Heart left ventricle (tissue), 16 donors: ENCODE measurements around the gene GGNBP2. TPM values are rescaled to one million over a fixed set of nuclear protein-coding genes. Genes with fewer than 3 reads are reported as not detected.

Source experiments
- ATAC-seq, 4 donors: fragments of 200-7000 bp; cut with Tn5 transposase; one replicate each; pipeline ENCODE4 v1.9.1; 2020 to 2022; ENCODE audit warnings: moderate library complexity in 4 of 4, mild to moderate bottlenecking in 3 of 4, moderate number of reproducible peaks in 1 of 4
- DNase-seq, 5 donors: peaks; one replicate each; pipeline ENCODE4 v3.0.0-alpha.2; 2020
- H3K27ac ChIP-seq, 12 donors: fragments of 200-600 bp; sonication (generic) in 4 of 12; one replicate each; pipeline versions ENCODE4 v1.5.0 to v1.8.0; 2016 to 2022; ENCODE audit warnings: mild to moderate bottlenecking in 2 of 12
- H3K27me3 ChIP-seq, 9 donors: fragments of 200-600 bp; sonication (generic) in 2 of 9; one replicate each; pipeline versions ENCODE4 v1.5.1 to v1.8.0; 2016 to 2022; ENCODE audit warnings: mild to moderate bottlenecking in 3 of 9
- H3K36me3 ChIP-seq, 9 donors: fragments of 200-600 bp; sonication (generic) in 2 of 9; one replicate each; pipeline versions ENCODE4 v1.5.0 to v1.8.0; 2018 to 2022; ENCODE audit warnings: mild to moderate bottlenecking in 2 of 9
- H3K4me1 ChIP-seq, 12 donors: fragments of 200-600 bp; sonication (generic) in 4 of 12; one replicate each; pipeline versions ENCODE4 v1.5.0 to v1.8.0; 2016 to 2022; ENCODE audit warnings: mild to moderate bottlenecking in 3 of 12
- H3K4me3 ChIP-seq, 12 donors: fragments of 200-600 bp; sonication (generic) in 4 of 12; one replicate each; pipeline versions ENCODE4 v1.5.0 to v1.8.0; 2017 to 2022; ENCODE audit warnings: mild to moderate bottlenecking in 9 of 12, moderate library complexity in 4 of 12
- H3K9me3 ChIP-seq, 12 donors: fragments of 200-600 bp; sonication (generic) in 4 of 12; one replicate each; pipeline versions ENCODE4 v1.5.0 to v1.8.0; 2016 to 2022; ENCODE audit warnings: mild to moderate bottlenecking in 1 of 12
- POLR2A ChIP-seq, 2 donors: fragments of 450-650 bp; IDR thresholded peaks; one replicate each; pipeline ENCODE4 v1.6.1; 2017; ENCODE audit warnings: antibody characterized with exemption in 2 of 2, mild to moderate bottlenecking in 2 of 2, moderate library complexity in 2 of 2
- WGBS, 4 donors: extraction: QIAGEN DNeasy Blood & Tissue Kit in 2 of 4; methylation state at CpG; one replicate each; pipeline versions ENCODE4 v1.1.5 to v1.1.7; 2013 to 2018; 5-methylcytosine and 5-hydroxymethylcytosine counted together
- intact Hi-C, 10 donors: fragments of 100-400 bp; cut with DNase I; formaldehyde crosslinking; loops; one replicate each; pipeline versions ENCODE4 v1.11.1 to v1.14.2; 2022
- polyA plus RNA-seq, 2 donors: library from polyadenylated mRNA; stranded (reverse); fragments of 200-250 nt; gene quantifications; one replicate each; pipeline ENCODE4 v1.2.3, GENCODE V29; 2013
- total RNA-seq, 9 donors: library from RNA; depleted of rRNA in 2 of 9; stranded (reverse); fragments of >200 nt in 2 of 9; fragmentation: NEBNext Ultra II Directional in 3 of 9; extraction: Animal tissue kit (Norgen Biotek cat#: 25700) in 3 of 9; gene quantifications; one replicate each; pipeline versions ENCODE4 v1.1.0 to v1.2.4, GENCODE V29; 2016 to 2023
- TF ChIP-seq, protein P1 (sequence below), 12 donors: fragments of 200-600 bp; sonication (generic) in 4 of 12; IDR thresholded peaks; one replicate each; pipeline versions ENCODE4 v1.5.0 to v1.8.0; 2018 to 2022; ENCODE audit warnings: antibody characterized with exemption in 12 of 12, mild to moderate bottlenecking in 5 of 12
- donor health status: ischemic (EF 13 %, LVEDD 7.1; RV severe dilation, severe dysfunction).
- donor health status: healthy with polysubstance abuse.
- donor health status: DM: no; HTN: yes; CAD: no.
- donor health status: DM: no; HTN: no; CAD: no.
- donor health status: ischemic (EF 25% LVEDD 6.9; RV normal size, moderate dysfunction).
- donor health status: ischemic (EF 25% LVEDD 5.7; RV mildly dilated, moderate dysfunction).
- donor health status: healthy.
- donor health status: DM: yes; HTN: yes; CAD: no.
- donor health status: ischemic (EF 35%, LVEDD 5.7; RV mildly dilated, moderate dysfunction).
- donor health status: nonischemic (EF 11% LVEDD 7.7; RV severe dilation, severe dysfunction).
- donor health status: DM: yes; HTN: yes; CAD: no.
- donor health status: PGD.
- donor health status: ischemic (EF 29% LVEDD 5.4; RV normal size, mild dysfunction).
- donor health status: nonischemic (EF 23%, LVEDD 6.1; RV moderate dilation, normal function).

GGNBP2 gene
- total and polyA plus RNA-seq, 11 donors, result 27.4 to 62.9 (median 40.5) TPM

DNA sequence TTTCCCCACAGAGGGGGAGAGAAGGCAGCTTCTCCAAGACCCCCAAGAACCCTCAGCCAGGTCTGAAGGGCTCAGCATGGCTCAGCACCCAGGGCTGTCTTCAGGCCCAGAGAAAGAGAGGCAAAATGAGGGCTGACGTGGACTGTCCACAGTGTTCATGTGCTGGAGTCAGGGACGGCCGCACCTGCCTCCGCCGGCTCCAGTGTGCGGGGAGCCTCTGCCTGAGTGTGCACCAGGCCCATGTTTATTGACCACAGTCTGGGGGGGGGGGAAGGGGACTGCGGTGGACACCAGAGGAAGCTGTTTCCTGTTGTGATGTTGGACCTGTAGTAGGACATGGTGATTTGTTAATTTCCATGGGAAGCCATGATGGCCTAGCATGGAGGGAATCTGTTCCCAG lies 63.6 kb downstream of the GGNBP2 start:
- intact Hi-C loops, result loop anchor here in 1 of 10 donors (10.0 kb wide), 1 partner anchor 797 kb away; the partner anchor contains the start of genes ACACA and TADA2A
- peaks cover 0 to under 1% (median 0%) of the 10 kb centered on the region in 9 donors for H3K27me3 ChIP-seq
- TF ChIP-seq, protein P1, sequence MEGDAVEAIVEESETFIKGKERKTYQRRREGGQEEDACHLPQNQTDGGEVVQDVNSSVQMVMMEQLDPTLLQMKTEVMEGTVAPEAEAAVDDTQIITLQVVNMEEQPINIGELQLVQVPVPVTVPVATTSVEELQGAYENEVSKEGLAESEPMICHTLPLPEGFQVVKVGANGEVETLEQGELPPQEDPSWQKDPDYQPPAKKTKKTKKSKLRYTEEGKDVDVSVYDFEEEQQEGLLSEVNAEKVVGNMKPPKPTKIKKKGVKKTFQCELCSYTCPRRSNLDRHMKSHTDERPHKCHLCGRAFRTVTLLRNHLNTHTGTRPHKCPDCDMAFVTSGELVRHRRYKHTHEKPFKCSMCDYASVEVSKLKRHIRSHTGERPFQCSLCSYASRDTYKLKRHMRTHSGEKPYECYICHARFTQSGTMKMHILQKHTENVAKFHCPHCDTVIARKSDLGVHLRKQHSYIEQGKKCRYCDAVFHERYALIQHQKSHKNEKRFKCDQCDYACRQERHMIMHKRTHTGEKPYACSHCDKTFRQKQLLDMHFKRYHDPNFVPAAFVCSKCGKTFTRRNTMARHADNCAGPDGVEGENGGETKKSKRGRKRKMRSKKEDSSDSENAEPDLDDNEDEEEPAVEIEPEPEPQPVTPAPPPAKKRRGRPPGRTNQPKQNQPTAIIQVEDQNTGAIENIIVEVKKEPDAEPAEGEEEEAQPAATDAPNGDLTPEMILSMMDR (IDR thresholded peaks at IDR 0.05), result no peak
- TF ChIP-seq POLR2A (IDR thresholded peaks at IDR 0.05), result no peak
- no peak for DNase-seq
- peak in 1 of 4 donors; percentile 13 for ATAC-seq
- 85 to 94% (median 90%) methylated on average over 6 to 7 of the region's 7 CpGs for WGBS, 4 donors
- no peak overlapping the region for H3K27ac ChIP-seq
- H3K36me3 ChIP-seq, result no peaks in the 10 kb centered on the region
- H3K9me3 ChIP-seq, result no peaks in the 10 kb centered on the region
- peaks cover 0 to 18% (median under 1%) of the 10 kb centered on the region in 12 donors for H3K4me1 ChIP-seq
- H3K4me3 ChIP-seq, result no peak overlapping the region

DNA sequence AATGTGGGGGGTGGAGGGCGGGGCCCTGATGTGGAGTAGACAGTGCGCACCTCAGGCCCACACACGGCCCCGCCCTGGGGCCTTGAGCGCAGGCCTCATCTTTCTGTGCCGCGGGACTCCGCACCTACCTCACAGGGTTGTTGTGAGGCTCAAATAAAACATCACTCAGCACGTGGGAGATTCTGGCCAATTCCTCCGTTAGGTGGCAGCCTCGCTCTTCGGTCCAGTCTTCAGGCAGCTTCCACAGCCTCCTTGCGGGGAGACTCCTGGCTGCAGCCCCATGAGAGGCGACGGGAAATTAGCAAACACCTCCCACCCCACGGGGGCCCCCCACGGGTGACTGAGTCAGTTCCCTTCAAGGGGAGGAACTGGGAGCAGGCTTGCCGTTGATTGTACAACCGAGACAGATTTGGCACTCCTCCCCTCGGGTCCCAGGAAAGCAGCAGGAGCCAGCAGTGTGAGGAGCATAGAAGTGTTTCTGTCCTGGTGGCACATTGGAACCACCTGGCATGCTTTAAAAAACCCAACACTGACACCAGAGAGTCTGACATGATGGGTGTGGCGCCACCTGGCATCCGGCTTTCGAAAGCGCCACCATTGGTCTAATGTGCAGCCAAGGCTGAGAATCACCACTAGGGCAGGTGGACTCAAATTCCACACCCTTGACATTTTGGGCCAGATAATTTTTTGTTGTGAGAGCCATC lies 64.2 kb downstream of the GGNBP2 start:
- DNase-seq, result peak in 4 of 5 donors; percentile 20 to 55 (median 42)
- Histone ChIP-seq H3K9me3 (no peaks in the 10 kb centered on the region), H3K4me1 (peaks cover 0 to 12% (median 0%) of the 10 kb centered on the region in 12 donors), H3K27me3 (peaks cover 0 to 7% (median 0%) of the 10 kb centered on the region in 9 donors), H3K4me3 (no peak overlapping the region), H3K36me3 (no peaks in the 10 kb centered on the region), H3K27ac (no peak overlapping the region)
- TF ChIP-seq, protein P1 (IDR thresholded peaks at IDR 0.05), result peak in 10 of 12 donors; percentile 12 to 49 (median 35)
- no peak for TF ChIP-seq POLR2A (IDR thresholded peaks at IDR 0.05)
- ATAC-seq, result peak in 3 of 4 donors; percentile 54 to 76 (median 73)
- WGBS, 4 donors, result 32 to 56% (median 44%) methylated on average over 16 to 24 of the region's 24 CpGs
- intact Hi-C loops, result loop anchor here in 1 of 10 donors (10.0 kb wide), 1 partner anchor 796 kb away; the partner anchor contains the start of genes ACACA and TADA2A

DNA sequence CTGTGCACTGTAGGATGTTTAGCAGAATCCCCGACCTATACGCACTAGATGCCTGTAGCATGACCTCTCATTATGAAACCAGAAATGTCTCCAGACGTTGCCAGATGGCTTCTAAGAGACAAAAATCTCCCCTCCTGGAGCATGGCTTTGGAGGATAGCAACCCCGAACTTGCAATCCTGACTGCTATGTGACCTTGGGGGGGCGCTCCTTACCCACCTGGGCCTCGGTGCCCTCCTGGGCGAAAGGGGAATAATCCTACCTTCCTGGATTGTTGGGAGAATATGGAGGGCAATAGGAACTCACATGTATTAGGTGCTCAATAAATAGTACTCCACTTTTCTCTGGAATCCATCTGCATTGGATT lies 64.8 kb downstream of the GGNBP2 start:
- H3K27me3 ChIP-seq, result peaks cover 0 to 13% (median 0%) of the 10 kb centered on the region in 9 donors
- ATAC-seq (no peak), DNase-seq (no peak)
- no peaks in the 10 kb centered on the region for H3K36me3 ChIP-seq
- TF ChIP-seq, protein P1 (IDR thresholded peaks at IDR 0.05), result no peak
- TF ChIP-seq POLR2A (IDR thresholded peaks at IDR 0.05), result no peak
- intact Hi-C loops, result loop anchor here in 1 of 10 donors (10.0 kb wide), 1 partner anchor 795 kb away; the partner anchor contains the start of genes ACACA and TADA2A
- H3K27ac ChIP-seq, result no peak overlapping the region
- H3K4me1 ChIP-seq, result peaks cover 0 to 10% (median 0%) of the 10 kb centered on the region in 12 donors
- WGBS, 4 donors, result 76 to 89% (median 82%) methylated on average over 5 to 7 of the region's 7 CpGs
- H3K4me3 ChIP-seq, result no peak overlapping the region
- H3K9me3 ChIP-seq, result no peaks in the 10 kb centered on the region

DNA sequence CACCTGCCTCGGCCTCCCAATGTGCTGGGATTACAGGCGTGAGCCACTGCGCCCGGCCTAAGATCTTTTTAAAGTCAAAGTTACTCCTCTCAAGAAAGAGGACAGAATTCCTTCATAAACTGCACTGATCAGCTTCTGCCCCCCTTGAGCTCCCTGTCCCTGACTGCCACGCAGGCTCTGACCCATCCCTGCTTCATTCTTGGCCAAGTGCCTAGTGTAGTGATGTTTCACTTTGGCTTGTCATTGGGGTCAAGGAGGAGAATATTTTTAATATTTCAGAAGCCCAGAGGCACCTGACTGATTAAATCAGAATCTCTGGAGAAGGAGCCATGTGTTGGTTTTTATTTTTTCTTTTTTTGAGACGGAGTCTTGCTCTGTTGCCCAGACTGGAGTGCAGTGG lies 65.8 kb downstream of the GGNBP2 start:
- ATAC-seq (no peak), DNase-seq (no peak)
- Histone ChIP-seq H3K9me3 (no peaks in the 10 kb centered on the region), H3K4me1 (peaks cover 0 to 10% (median 0%) of the 10 kb centered on the region in 12 donors), H3K27ac (no peak overlapping the region), H3K4me3 (no peak overlapping the region), H3K27me3 (peaks cover 0 to 23% (median 0%) of the 10 kb centered on the region in 9 donors), H3K36me3 (no peaks in the 10 kb centered on the region)
- TF ChIP-seq, protein P1 (IDR thresholded peaks at IDR 0.05), result no peak
- TF ChIP-seq POLR2A (IDR thresholded peaks at IDR 0.05), result no peak
- 58 to 80% (median 72%) methylated on average over 6 of the region's 6 CpGs for WGBS, 4 donors
- intact Hi-C loops, result no loop called here
